ENCODE results near the gene BMPR1B.

BMPR1B gene

GRCh38 chr4:94895081-94895480, 137.3 kb downstream of the BMPR1B start:
- H3K27ac ChIP-seq, result no peak overlapping the region
- no peaks in the 10 kb centered on the region for H3K27me3 ChIP-seq (replicated peaks)
- in situ Hi-C loops (cut with HindIII; ENCODE audit: low pct_ligation_motif_present, low sequenced_read_pairs), result no loop called here
- H3K36me3 ChIP-seq (replicated peaks), result no peaks in the 10 kb centered on the region
- no peak for DNase-seq
- no peak for TF ChIP-seq CTCF (IDR thresholded peaks at IDR 0.05; ENCODE audit: low read depth, low read length, missing control alignments)
- no peak overlapping the region for H3K4me3 ChIP-seq (ENCODE audit: low read depth, low read length)

GRCh38 chr4:94897023-94897422, 139.3 kb downstream of the BMPR1B start:
- H3K36me3 ChIP-seq (replicated peaks), result no peaks in the 10 kb centered on the region
- no peak for TF ChIP-seq CTCF (IDR thresholded peaks at IDR 0.05; ENCODE audit: low read depth, low read length, missing control alignments)
- in situ Hi-C loops (cut with HindIII; ENCODE audit: low pct_ligation_motif_present, low sequenced_read_pairs), result no loop called here
- H3K27ac ChIP-seq, result no peak overlapping the region
- H3K27me3 ChIP-seq (replicated peaks), result no peaks in the 10 kb centered on the region
- H3K4me3 ChIP-seq (ENCODE audit: low read depth, low read length), result no peak overlapping the region
- DNase-seq, result no peak

GRCh38 chr4:94905511-94905910, 147.8 kb downstream of the BMPR1B start:
- no peaks in the 10 kb centered on the region for H3K27me3 ChIP-seq (replicated peaks)
- DNase-seq, result no peak
- in situ Hi-C loops (cut with HindIII; ENCODE audit: low pct_ligation_motif_present, low sequenced_read_pairs), result no loop called here
- H3K27ac ChIP-seq, result no peak overlapping the region
- TF ChIP-seq CTCF (IDR thresholded peaks at IDR 0.05; ENCODE audit: low read depth, low read length, missing control alignments), result no peak
- H3K4me3 ChIP-seq (ENCODE audit: low read depth, low read length), result no peak overlapping the region
- no peaks in the 10 kb centered on the region for H3K36me3 ChIP-seq (replicated peaks)

GRCh38 chr4:94909645-94910044, 151.9 kb downstream of the BMPR1B start:
- H3K4me3 ChIP-seq (ENCODE audit: low read depth, low read length), result no peak overlapping the region
- H3K36me3 ChIP-seq (replicated peaks), result no peaks in the 10 kb centered on the region
- no peak for TF ChIP-seq CTCF (IDR thresholded peaks at IDR 0.05; ENCODE audit: low read depth, low read length, missing control alignments)
- in situ Hi-C loops (cut with HindIII; ENCODE audit: low pct_ligation_motif_present, low sequenced_read_pairs), result no loop called here
- DNase-seq, result no peak
- H3K27me3 ChIP-seq (replicated peaks), result no peaks in the 10 kb centered on the region
- no peak overlapping the region for H3K27ac ChIP-seq

GRCh38 chr4:94911106-94911505, 153.4 kb downstream of the BMPR1B start:
- no peaks in the 10 kb centered on the region for H3K36me3 ChIP-seq (replicated peaks)
- in situ Hi-C loops (cut with HindIII; ENCODE audit: low pct_ligation_motif_present, low sequenced_read_pairs), result no loop called here
- TF ChIP-seq CTCF (IDR thresholded peaks at IDR 0.05; ENCODE audit: low read depth, low read length, missing control alignments), result no peak

GRCh38 chr4:94912606-94913005, 154.9 kb downstream of the BMPR1B start:
- Histone ChIP-seq H3K27me3 (replicated peaks) (no peaks in the 10 kb centered on the region), H3K27ac (no peak overlapping the region), H3K4me3 (ENCODE audit: low read depth, low read length) (no peak overlapping the region), H3K36me3 (replicated peaks) (no peaks in the 10 kb centered on the region)
- TF ChIP-seq CTCF (IDR thresholded peaks at IDR 0.05; ENCODE audit: low read depth, low read length, missing control alignments), result no peak
- DNase-seq, result no peak
- in situ Hi-C loops (cut with HindIII; ENCODE audit: low pct_ligation_motif_present, low sequenced_read_pairs), result no loop called here

More at GRCh38 chr4:94911106-94911505, 153.4 kb downstream of the BMPR1B start:
- Histone ChIP-seq H3K27ac (no peak overlapping the region), H3K27me3 (replicated peaks) (no peaks in the 10 kb centered on the region), H3K4me3 (ENCODE audit: low read depth, low read length) (no peak overlapping the region)
- DNase-seq, result no peak

Measured in brain microvascular endothelial cell (primary cell).